Caco-2 (cell line): ENCODE measurements around the gene TRPT1. TPM values are rescaled to one million over a fixed set of nuclear protein-coding genes. Genes with fewer than 3 reads are reported as not detected.

ENCODE experiments used
- BruUV-seq: library from RNA; stranded (reverse); fragments of 400-500 nt; replicated peaks from 2 replicates; lab custom pipeline; 2021; lab: Mats Ljungman, UMichigan
- CTCF ChIA-PET: fragments of 300-600 bp; sonication (Branson Sonifier 250); formaldehyde crosslinking; loops from one replicate; lab custom pipeline; 2022; ENCODE audit warnings: antibody characterized with exemption; lab: Charles Lee
- POLR2A ChIA-PET: fragments of 300-600 bp; sonication (Branson Sonifier 250); formaldehyde crosslinking; loops from one replicate; lab custom pipeline; 2022; ENCODE audit warnings: antibody characterized with exemption; lab: Charles Lee
- DNase-seq, 2 experiments: peaks; one replicate each; pipeline versions ENCODE4 v3.0.0 to v3.0.0-alpha.2; 2020 to 2022
- H3K27me3 ChIP-seq: replicated peaks from 2 replicates; pipeline ENCODE4 v1.6.0; 2011; ENCODE audit warnings: low read length; ENCODE audit not compliant: control insufficient read depth, insufficient read depth
- H3K36me3 ChIP-seq: 2 replicates; pipeline ENCODE4 v1.5.1; 2011; ENCODE audit warnings: low read length; ENCODE audit not compliant: control insufficient read depth, insufficient read depth
- H3K4me1 ChIP-seq: fragments of 250-450 bp; sonication (Bioruptor Pico); 2 replicates; pipeline ENCODE4 v1.5.1; 2020; ENCODE audit warnings: mild to moderate bottlenecking
- H3K4me3 ChIP-seq: 2 replicates; pipeline ENCODE4 v1.5.1; 2011; ENCODE audit warnings: low read depth, mild to moderate bottlenecking, control low read depth, low read length
- H3K9me3 ChIP-seq: fragments of 250-450 bp; sonication (Bioruptor Pico); 2 replicates; pipeline ENCODE4 v1.5.1; 2020; ENCODE audit warnings: mild to moderate bottlenecking, moderate library complexity
- H3K27ac Mint-ChIP-seq: one replicate; pipeline ENCODE4 v1.8.0; 2022; ENCODE audit warnings: mixed read lengths; ENCODE audit not compliant: unreplicated experiment
- H3K27me3 Mint-ChIP-seq: one replicate; pipeline ENCODE4 v1.8.0; 2022; ENCODE audit warnings: mixed read lengths; ENCODE audit not compliant: insufficient read depth, unreplicated experiment
- H3K36me3 Mint-ChIP-seq: one replicate; pipeline ENCODE4 v1.8.0; 2022; ENCODE audit warnings: mild to moderate bottlenecking, mixed read lengths; ENCODE audit not compliant: insufficient read depth, unreplicated experiment
- H3K4me1 Mint-ChIP-seq: one replicate; pipeline ENCODE4 v1.8.0; 2022; ENCODE audit warnings: low read depth, mixed read lengths; ENCODE audit not compliant: unreplicated experiment
- H3K4me3 Mint-ChIP-seq: one replicate; pipeline ENCODE4 v1.8.0; 2022; ENCODE audit warnings: mild to moderate bottlenecking, moderate library complexity, mixed read lengths; ENCODE audit not compliant: unreplicated experiment
- H3K9me3 Mint-ChIP-seq: one replicate; pipeline ENCODE4 v1.8.0; 2022; ENCODE audit warnings: mixed read lengths; ENCODE audit not compliant: unreplicated experiment
- intact Hi-C: fragments of 100-400 bp; cut with micrococcal nuclease; formaldehyde crosslinking; loops from one replicate; pipeline ENCODE4 v1.10.0; 2022; ENCODE audit not compliant: unreplicated experiment
- total RNA-seq: library from RNA; stranded (reverse); gene quantifications from 2 replicates; pipeline ENCODE4 v1.2.3, GENCODE V29; 2022
- TF ChIP-seq, protein P1 (sequence below), 2 experiments: fragments of 200-600 bp in 1 of 2; IDR thresholded peaks; 1 replicate in 1 of 2; 2 replicates in 1 of 2; pipeline versions ENCODE4 v1.5.1 to v1.8.0; 2011 to 2022; ENCODE audit warnings: antibody characterized with exemption in 1 of 2, control low read depth in 1 of 2, inconsistent platforms in 1 of 2, low read depth in 1 of 2, low read length in 1 of 2, mild to moderate bottlenecking in 1 of 2, moderate library complexity in 1 of 2; ENCODE audit not compliant: insufficient read depth in 1 of 2, severe bottlenecking in 1 of 2, unreplicated experiment in 1 of 2

Gene TRPT1
- total RNA-seq, 1 experiment from 2014 or later = 32.1 TPM

DNA sequence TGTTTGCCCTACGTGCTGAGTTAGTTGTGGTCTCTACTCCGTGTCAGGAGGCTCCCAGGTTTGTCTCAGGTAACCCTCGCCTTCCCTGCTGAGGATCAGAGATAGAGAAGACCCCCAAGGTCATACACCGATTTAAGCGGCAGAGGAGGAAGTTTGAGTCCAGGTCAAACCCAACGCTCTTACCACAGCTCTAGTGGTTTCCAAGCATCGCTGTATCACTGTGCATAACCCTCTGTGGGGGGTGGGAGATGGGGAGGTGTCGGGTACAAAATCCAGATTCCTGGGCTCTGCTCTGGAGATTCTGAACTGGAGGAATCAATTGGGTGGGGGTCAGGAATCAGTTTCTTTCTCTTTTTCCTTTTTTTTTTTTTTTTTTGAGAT is 5.0 kb upstream of the TRPT1 start:
- BruUV-seq = no TSS peak
- TF ChIP-seq, protein P1, sequence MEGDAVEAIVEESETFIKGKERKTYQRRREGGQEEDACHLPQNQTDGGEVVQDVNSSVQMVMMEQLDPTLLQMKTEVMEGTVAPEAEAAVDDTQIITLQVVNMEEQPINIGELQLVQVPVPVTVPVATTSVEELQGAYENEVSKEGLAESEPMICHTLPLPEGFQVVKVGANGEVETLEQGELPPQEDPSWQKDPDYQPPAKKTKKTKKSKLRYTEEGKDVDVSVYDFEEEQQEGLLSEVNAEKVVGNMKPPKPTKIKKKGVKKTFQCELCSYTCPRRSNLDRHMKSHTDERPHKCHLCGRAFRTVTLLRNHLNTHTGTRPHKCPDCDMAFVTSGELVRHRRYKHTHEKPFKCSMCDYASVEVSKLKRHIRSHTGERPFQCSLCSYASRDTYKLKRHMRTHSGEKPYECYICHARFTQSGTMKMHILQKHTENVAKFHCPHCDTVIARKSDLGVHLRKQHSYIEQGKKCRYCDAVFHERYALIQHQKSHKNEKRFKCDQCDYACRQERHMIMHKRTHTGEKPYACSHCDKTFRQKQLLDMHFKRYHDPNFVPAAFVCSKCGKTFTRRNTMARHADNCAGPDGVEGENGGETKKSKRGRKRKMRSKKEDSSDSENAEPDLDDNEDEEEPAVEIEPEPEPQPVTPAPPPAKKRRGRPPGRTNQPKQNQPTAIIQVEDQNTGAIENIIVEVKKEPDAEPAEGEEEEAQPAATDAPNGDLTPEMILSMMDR (IDR thresholded peaks at IDR 0.05; ENCODE audit: insufficient read depth in 1 of 2, low read depth in 1 of 2, low read length in 1 of 2, severe bottlenecking in 1 of 2, unreplicated experiment in 1 of 2) = no peak
- peak overlapping the region; percentile 81 for H3K4me3 ChIP-seq
- no peak for DNase-seq
- H3K4me1 ChIP-seq = peaks cover 36% of the 10 kb centered on the region
- no peaks in the 10 kb centered on the region for H3K27me3 Mint-ChIP-seq
- no peaks in the 10 kb centered on the region for H3K4me1 Mint-ChIP-seq
- H3K9me3 ChIP-seq = no peaks in the 10 kb centered on the region
- no peaks in the 10 kb centered on the region for H3K27me3 ChIP-seq
- ChIA-PET CTCF (interaction anchor here (0.7 kb wide), 1 partner anchor 1499 kb away, joined by 6 read pairs; no protein-coding TSS in a partner anchor), POLR2A (interaction anchor here (0.7 to 1.3 kb wide), 2 partner anchors 10 to 13 kb away, joined by 5 read pairs; no protein-coding TSS in a partner anchor)
- peaks cover 28% of the 10 kb centered on the region for H3K36me3 Mint-ChIP-seq
- peaks cover 2% of the 10 kb centered on the region; the same call in 1 of the 2 replicates for H3K36me3 ChIP-seq
- intact Hi-C loops = no loop called here
- H3K27ac Mint-ChIP-seq = peak overlapping the region; percentile 67
- H3K9me3 Mint-ChIP-seq = no peaks in the 10 kb centered on the region
- peak overlapping the region; percentile 83 for H3K4me3 Mint-ChIP-seq

DNA sequence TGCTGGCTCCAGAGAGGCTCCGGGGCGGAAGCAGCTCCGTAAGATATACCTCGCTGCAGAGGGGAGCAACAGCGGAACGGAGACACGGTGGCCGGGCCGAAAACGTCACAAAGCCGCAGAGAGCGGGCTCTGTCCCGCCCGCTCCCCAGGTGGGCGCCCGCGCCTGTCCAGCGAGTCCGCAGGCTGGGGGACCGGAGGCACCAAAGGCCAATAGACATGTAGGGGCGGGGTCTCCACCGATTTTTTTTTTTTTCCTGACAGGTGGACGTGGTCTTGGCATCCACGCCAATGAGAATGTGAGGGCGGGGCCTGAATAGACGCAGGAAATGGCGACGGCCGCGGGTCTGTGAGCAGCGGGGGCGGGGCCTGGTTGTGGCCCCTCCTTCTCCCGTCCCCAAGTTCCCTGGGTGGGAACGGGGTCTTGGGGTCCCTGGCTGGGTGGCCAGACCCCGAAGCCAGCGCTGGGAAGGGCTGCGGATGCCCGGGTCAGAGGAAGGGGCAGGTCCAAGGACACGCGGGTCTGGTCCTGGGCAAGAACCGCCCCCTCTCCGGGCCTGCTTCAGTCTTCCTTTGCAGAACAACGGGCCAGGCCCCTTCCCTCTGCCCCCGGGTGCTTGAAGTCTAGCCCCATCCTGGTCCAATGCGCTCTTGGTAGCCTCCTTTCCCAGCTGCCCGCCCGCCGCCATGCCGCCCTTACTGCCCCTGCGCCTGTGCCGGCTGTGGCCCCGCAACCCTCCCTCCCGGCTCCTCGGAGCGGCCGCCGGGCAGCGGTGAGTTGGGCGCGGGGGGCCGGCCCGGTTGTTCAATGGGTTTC is 4.4 kb upstream of the TRPT1 start, which contains the start of gene DNAJC4:
Gene DNAJC4, plus strand, starts transcription at position 378 of the 814 bp plus-strand sequence. Its CDS starts 307 bp downstream, at position 685.
- CTCF ChIA-PET = no interaction called here
- Histone ChIP-seq H3K36me3 (peaks cover 2% of the 10 kb centered on the region; the same call in 1 of the 2 replicates), H3K4me3 (peak within 1 kb of the TSS; percentile 81), H3K27me3 (no peaks in the 10 kb centered on the region), H3K9me3 (no peaks in the 10 kb centered on the region), H3K4me1 (peaks cover 33% of the 10 kb centered on the region)
- TF ChIP-seq, protein P1 (IDR thresholded peaks at IDR 0.05; ENCODE audit: insufficient read depth in 1 of 2, low read depth in 1 of 2, low read length in 1 of 2, severe bottlenecking in 1 of 2, unreplicated experiment in 1 of 2) = no peak
- Mint-ChIP-seq H3K4me1 (no peaks in the 10 kb centered on the region), H3K36me3 (peaks cover 28% of the 10 kb centered on the region), H3K9me3 (no peaks in the 10 kb centered on the region), H3K4me3 (peak within 1 kb of the TSS; percentile 83), H3K27ac (peak within 1 kb of the TSS; percentile 67), H3K27me3 (no peaks in the 10 kb centered on the region)
- intact Hi-C loops = no loop called here
- DNase-seq = peak; percentile 94 to 96
- POLR2A ChIA-PET = interaction anchor here (1.0 to 1.3 kb wide), 2 partner anchors 11 to 15 kb away, joined by 4 to 5 read pairs; no protein-coding TSS in a partner anchor
- no TSS peak for BruUV-seq

DNA sequence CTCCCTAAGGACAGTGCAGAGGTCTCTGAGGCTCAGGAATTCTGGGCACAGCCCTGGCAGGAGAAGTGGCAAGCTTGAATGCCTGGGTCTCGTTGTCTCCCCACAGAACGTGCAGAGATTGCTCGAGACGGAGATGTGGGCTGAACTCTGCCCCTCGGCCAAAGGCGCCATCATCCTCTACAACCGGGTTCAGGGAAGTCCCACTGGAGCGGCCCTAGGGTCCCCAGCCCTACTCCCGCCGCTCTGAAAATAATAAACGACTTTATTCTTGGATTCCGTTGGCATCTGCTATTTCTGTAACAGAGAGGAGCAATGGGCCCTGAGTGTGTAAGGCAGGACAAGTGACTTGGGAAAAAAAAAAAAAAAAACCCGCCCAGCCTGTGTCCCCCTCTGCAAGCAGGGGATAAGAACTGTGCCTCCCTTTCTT is 3.8 kb upstream of the TRPT1 start:
- H3K4me3 ChIP-seq = peak overlapping the region; percentile 81
- Mint-ChIP-seq H3K4me3 (peak overlapping the region; percentile 83), H3K4me1 (no peaks in the 10 kb centered on the region), H3K36me3 (peaks cover 24% of the 10 kb centered on the region), H3K9me3 (no peaks in the 10 kb centered on the region), H3K27me3 (no peaks in the 10 kb centered on the region), H3K27ac (peak overlapping the region; percentile 67)
- POLR2A ChIA-PET = interaction anchor here (1.0 kb wide), 1 partner anchor 16 kb away, joined by 4 read pairs; no protein-coding TSS in a partner anchor
- CTCF ChIA-PET = no interaction called here
- DNase-seq = no peak
- H3K9me3 ChIP-seq = no peaks in the 10 kb centered on the region
- TSS peak; percentile 21 for BruUV-seq
- TF ChIP-seq, protein P1 (IDR thresholded peaks at IDR 0.05; ENCODE audit: insufficient read depth in 1 of 2, low read depth in 1 of 2, low read length in 1 of 2, severe bottlenecking in 1 of 2, unreplicated experiment in 1 of 2) = no peak
- H3K4me1 ChIP-seq = peaks cover 36% of the 10 kb centered on the region
- H3K27me3 ChIP-seq = no peaks in the 10 kb centered on the region
- H3K36me3 ChIP-seq = peaks cover 2% of the 10 kb centered on the region; the same call in 1 of the 2 replicates
- intact Hi-C loops = no loop called here
